Occipital lobe (tissue), 2 donors: ENCODE data around the gene LRTM1. TPM values are rescaled to one million over a fixed set of nuclear protein-coding genes. Genes with fewer than 3 reads are reported as not detected.

Source experiments
- DNase-seq: peaks from one replicate; lab custom pipeline; 2025; lab: John Stamatoyannopoulos, UW
- total RNA-seq: library from RNA; depleted of rRNA; stranded (reverse); fragments of >200 nt; gene quantifications from one replicate; pipeline ENCODE4 v1.2.3, GENCODE V29; 2014

Gene LRTM1
- total RNA-seq, 1 donor from 2014 or later, result not detected

DNA sequence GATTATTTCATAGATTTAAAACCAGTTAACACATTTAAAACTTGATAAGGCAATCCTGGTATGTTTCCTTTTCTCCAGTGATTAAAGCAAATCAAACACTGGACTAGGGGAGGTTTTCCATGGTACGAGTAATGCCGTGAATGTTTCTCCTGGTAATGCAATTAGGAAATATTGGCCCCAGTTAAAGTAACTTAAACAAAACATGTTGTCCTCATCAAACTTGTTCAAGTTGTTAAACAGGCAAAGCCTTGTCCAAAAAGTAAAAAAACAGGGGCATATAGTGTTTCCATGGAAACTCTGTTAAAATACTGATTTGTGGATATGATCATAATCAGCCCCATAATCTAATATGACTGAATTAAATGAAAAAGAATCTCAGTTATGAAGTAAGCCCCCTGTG lies 13.1 kb upstream of the LRTM1 start:
- DNase-seq, result no peak

DNA sequence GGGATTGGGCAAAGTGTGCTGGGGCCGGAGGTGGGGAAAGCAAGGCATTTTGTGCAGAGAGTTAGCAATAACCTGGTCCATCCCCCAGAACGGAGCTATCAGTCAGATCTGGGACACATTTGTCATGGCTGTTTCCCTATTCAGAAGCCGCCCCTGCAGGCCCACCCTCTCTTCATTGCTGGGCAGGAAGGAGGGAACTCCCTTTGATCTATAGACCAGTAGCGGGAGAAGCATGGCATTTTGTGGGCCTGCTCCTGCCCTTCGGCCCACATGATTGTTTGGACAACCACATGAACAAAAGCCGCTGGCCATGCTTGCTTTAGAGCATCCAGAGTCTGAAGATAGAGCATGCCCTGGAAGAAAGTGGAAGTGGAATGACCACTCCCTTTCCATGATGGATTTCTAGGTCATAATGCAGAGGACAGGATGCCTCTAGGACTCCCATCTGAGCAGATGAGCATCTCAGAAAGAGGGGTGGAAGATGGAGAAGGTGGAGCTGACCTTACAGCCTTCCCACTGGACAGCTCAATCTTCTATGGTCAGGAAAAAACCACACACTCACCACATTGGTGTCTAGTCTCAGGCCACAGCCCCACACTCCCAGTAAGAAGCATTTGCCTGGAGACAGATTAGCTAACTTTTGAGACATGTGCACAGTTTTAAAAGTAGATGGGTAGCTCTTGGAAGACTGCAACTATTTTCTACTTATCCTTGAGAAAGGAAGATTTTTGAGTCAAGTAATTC lies 11.9 kb upstream of the LRTM1 start:
- no peak for DNase-seq

DNA sequence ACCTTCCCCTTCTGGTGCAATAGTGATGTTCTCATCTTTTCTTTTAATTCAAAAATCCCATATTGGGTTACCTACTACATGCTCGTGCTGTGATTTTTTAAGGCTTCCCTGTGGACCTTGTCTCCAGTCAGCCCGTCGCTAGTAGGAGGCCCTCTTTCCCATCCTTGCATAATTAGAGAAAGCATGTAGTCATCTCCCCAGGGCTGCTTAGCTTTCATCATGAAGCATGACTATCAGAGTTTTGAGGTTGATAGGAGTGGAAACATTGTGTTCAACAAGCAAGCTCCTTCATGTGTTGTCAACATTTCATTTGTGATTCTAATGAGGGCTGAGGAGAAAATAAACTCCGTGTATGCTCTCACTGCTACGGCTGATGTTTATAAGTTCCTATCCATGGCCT lies 8.7 kb upstream of the LRTM1 start:
- no peak for DNase-seq

DNA sequence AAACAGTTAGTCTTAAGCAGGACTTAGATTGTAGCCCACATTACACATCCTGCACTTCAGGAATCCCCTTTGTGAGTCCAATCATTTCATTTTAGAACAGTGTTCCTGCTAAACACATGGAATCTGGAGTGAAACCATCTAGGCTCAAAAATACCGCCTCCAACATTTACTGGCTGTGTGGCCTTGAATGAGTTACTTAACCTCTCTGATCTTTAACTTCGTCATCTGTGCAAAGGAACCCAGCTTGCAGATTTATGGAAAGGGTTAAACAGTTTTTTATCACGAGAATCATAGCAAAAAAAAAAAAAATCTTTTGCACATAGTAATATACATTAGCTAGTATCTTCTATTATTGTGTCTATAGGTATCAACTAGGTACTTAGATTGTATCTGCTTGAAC lies 8.0 kb upstream of the LRTM1 start:
- no peak for DNase-seq

DNA sequence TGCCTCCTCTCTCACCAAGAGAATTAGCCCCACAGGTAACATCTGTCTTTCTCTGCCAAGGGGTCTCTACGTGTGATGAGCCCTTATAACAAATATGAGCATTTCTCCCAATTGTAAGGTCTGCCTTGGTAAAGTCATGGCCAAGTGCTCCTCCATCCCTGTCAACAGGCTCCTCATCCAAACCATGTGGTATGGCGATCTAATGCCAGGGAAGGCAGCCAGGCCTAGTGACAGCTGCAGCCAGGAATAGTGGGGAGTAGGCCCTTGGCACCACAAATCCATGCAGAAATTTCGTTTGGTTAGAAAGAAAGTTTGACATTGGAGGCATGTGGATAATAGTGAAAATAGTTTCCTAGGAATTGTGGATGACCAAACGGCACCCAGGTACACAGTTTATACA lies 4.7 kb upstream of the LRTM1 start:
- DNase-seq, result peak; percentile 11

DNA sequence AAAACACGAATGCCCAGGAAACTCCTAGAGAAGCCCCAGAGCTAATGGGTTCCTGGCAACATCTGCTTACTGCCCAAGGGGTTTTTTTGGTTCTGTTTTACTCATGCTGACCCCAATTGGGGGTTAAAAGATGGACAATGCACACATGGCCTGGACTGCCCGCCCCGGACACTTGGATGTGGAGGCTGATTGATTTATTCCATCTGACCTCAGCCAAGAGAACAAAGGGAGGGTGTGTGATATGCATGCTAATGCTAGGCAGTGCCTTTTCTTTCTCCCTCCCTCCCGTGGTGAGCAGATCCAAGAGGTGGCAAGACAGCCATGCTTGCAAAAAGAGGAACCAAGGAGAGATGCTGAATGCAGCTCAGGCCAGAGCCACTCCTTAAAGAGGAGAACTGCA lies 3.3 kb upstream of the LRTM1 start:
- peak; percentile 13 for DNase-seq

DNA sequence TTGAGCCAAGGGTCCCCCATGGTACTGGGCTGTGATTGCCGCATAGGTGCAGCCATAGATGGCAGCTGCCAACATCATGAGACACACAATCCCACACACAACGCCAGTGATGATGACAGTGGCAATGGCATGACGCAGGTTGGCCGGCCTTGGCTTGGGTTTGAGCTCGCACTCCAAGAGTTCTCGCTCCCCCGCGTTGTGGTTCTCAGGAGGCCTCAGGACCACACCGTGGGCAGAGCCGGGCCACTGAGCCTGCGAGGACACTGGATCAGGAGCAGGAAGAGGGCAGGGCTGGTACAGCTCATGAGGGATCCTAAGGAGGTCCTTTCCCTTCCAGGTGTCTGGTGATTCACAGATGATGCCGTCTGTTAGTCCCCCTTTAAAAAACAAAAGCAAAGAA lies 9.3 kb downstream of the LRTM1 start:
- DNase-seq, result no peak

DNA sequence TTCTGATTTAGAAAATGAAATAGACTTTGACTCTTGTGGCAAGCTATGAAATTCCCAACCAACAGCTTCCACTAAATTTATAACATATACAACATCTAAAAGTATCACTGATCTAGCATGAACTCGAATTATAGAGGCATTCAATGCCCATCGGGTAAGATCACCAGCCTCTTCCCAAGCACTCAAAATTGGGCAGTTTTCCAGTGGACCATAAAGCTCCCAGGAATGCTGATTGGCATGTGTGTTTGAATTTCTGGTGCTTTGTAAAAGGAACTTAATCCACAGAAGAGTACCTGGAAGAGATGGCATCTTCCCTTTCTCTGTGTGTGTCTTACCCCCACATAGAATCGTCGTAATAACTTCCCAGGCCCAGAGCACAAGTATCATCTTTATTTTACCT lies 10.0 kb downstream of the LRTM1 start:
- DNase-seq, result no peak

DNA sequence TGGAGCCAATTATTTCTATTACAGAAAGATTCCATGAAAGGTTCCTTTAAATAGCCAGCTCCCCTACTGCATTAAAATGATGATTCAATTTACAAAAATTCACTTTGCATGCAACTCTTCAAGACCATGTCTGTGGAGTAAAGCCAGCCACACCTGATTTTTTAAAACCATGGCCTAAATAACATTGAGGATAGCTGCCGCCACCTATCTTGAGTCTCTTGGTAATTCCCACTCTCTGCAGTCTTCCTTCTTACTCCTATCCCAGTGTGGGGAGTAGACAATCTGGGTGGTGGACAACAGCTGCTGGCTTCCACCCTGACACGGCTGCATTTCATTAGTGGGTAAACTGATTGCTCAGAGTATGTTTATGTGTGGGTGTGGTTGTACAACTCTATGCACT lies 10.7 kb downstream of the LRTM1 start:
- DNase-seq, result no peak

DNA sequence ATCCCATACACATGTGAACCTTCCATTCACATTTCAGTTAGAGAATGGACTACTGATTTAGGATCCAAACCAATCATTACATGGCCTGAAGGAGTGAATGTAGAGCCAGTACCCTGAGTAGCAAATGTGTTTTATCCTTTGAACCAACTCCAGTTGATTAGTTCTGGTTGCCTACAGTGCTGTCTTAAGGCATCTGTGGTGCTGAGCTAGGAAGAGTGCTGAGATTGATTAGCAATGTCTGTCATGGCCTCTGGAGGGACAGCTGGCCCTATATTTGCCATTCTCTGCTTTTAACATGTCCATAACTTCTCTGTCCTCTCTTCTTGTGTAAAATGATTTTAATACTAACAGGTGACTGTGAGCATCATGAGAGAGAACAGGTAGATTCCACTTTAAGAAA lies 11.1 kb downstream of the LRTM1 start:
- DNase-seq, result no peak

DNA sequence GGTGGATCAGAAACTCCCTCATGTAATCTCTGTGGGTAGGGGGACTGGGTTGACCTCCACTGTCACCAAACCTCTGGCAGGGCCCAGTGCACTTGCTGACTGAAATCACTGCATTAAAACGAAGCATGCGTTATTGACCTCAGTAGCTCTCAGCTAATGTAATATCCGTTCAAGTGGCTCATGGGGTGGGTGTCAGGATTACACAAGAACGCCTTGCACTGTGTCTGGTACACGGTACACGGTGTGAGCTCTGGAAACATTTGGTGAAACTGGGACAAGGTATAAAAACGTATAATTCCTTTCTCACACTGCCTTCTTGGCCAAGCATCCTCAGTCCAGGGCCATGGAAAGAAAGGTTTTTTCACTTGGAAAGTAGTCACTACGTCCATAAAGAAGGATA lies 11.9 kb downstream of the LRTM1 start:
- no peak for DNase-seq

DNA sequence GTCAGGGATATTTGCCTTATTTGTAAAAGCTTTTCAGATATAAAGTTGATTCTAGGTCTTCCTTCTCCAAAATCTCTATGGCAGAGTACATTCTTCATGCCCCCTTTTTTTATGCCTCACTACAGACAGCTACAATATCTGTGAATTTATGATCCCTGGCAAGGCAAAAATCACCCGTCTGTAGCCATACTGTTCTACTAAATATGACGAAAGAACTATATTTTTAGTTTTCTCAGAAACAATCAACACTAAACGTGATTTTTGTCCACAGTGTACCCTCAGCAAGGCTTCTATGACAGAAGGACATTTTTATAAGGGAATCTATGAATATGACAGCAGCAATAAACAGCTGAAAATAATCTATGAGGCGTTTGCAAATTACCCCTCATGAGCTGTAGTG lies 12.7 kb downstream of the LRTM1 start:
- no peak for DNase-seq

DNA sequence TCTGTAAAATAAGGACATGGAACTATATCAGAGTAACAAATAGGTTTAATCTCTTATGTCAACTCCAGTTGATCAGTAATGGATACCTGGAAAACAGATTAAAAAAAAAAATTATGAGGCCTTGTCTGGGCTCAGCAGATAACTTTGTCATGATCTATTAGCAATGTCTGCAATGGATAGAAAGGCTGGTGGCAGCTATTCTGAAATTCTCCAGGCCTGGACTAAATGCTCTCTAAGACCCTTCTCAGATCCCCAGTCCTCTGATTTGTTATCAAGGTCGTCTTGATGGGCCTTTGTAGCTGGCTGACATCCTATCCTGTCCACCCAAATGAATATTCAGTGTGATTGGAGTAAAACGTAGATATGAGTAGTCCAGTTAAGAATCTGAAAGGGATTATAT lies 13.7 kb downstream of the LRTM1 start:
- DNase-seq, result no peak

DNA sequence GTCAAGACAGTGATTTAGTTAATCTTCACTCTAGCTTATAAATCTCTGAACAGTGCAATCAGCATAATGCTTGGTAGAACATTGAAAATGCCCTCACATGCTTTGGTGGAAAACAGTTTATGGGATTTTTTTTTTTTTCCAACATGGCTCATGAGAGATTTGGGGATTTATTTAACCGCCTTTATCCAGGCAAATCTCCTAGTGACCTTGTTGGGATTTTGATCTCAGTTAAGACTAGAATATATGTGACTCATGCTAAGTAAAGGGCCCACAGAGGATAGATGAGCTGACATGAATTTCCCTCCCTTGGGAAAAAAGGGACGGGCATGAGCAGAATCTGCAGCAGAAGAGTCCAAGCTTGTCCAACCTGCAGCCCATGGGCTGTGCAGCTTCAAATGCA lies 18.7 kb downstream of the LRTM1 start:
- DNase-seq, result no peak

DNA sequence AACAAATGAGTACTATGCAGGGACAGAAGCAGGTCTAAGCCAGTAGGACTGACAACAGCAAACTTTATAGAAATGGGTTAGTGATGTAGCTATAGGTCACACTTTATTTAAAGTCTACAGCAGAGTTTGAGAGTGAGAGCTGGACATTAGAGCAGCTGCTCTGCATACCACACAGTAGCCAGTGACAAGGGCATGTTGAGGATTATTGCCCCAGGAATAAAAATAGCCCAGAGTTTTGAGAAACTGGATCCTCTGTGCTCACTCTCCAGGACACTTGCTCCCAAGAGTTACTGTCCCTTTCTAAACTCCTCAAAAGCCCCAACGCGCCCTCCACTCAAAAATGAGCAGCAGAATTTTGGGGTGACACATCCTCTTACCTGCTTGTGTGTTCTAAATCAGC lies 21.1 kb downstream of the LRTM1 start:
- no peak for DNase-seq

DNA sequence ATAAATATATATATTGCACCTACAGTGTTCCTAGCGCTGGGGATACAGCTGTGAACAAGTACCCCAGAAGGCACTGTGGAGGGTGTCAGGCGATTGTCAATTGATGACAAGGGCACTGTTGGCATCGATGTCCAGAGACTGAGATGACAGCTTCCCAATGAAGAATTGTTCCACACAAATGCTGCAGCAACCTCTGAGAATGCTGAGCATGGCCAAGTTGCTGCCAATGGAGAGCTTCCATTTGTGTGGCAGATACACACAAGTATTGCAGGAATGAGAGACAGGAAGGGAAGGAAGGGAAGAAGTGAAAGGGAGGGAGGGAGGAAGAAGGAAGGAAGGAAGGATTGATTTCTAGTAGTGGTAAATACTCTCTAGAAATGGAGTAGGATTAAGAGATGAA lies 21.9 kb downstream of the LRTM1 start:
- no peak for DNase-seq

DNA sequence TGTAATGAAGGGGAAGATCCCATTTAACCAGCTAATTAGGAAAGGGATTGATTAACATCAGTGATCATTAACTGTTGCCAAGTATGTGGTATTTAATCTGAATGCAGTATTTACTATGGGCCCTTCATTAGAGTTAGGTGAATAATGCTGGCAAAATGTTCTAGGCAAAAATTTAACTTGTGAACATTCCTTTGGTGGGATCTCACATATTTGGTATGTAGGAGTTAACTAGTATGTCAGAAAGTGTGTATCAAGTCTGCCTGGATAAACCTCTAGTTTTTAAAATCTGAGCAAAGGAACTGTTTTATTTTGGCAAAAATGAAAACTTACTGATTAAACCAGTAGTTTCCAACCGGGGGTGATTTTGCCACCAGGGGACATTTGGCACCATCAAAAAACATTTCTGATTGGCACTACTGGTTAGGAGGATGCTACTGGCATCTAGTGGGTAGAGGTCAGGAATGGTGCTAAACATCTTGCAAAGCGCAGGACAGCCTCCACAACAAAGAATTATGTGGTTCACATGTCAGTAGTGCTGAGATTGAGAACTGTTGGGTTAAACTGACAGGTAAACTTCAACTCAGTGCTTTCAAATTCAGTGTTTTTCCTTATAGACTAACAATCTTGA lies 22.5 kb downstream of the LRTM1 start:
- DNase-seq, result no peak

DNA sequence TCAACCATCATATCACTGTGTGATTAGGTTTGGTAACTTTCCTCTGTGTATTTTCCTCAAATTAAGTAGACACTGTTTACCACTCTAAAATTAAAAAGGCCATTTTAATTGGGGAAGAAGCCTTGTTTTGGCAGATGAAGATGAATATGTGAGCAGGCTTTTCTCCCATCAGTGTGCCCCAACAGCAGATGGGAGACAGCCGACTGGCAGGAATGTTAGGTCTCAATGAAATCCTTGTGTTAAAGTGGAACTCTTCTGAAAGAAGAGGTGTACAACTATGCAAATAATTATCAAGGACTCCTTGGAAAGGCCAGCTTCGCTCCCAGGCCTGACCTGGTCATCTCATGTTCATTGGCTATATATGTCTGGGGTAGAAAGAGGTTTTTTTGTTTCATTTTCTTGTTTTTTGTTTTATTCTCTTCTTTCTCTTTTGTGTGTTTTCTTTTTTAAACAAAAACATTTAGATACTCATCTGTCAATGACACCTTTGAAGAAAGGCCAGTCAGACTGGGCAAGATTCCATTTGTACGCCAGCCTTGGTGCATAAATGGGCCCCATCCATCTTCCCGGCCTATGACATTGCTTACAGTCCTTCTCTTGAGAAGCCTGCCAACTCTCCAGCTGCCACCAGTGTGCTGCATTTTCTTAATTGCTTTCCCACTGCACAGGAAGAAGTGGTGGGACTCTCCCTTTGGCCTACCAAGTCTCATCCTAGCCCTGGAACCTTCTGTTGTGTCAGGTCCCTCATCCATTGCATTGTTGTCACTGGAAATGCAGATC lies 25.8 kb downstream of the LRTM1 start:
- DNase-seq, result no peak

DNA sequence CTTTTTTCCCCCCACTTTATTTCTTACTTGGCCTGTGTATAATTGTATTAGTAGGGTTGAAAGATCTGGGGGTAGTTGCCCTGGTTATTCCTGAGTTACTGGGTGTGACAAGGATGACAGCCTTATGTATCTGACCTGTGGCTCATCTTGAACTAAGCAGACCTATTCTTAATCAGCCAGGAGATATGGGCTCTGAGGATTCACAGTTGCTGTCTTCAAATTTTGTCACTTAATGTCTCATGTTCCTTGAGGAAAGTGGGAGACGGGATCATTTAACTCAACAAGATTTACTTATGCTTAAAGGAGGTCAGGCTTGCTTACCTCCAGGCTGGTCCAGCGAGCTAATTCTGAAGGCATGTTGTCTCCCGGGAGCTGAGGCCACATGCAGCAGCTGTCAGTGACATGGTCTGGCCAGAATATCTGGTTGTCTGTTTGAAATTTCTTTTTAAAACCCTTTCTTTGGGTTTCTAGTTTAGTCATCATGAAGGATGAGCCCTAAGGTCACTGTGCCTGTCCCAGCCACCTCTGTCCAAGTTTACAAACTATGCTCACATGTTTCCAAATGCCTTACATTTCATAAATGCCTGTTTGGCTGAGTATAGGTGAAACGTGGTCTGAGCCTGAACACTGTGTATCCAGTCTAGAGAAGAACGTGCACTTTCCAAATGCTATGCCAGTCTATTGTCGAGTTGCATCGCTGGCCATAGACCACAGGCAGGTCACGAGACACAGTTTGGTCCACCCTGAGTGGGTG lies 26.8 kb downstream of the LRTM1 start:
- no peak for DNase-seq

DNA sequence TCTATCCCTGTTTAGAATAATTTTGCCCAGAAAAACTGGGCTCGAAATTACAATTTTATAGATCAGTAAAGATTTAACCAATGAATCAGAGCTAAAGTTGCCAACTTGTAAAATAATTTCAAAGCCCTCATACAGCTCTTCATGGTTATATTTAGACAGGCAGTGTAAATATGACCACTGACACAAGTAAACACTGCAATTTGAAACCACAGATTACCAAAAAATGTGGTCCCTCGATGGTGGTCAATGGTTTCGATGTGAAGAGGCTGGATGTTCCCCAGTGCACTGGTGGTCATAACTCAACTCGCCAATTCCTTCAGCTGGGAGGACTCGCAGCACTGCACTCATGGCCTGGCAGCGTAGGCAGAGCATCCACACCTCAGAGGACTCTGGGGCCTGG lies 28.6 kb downstream of the LRTM1 start:
- DNase-seq, result no peak

DNA sequence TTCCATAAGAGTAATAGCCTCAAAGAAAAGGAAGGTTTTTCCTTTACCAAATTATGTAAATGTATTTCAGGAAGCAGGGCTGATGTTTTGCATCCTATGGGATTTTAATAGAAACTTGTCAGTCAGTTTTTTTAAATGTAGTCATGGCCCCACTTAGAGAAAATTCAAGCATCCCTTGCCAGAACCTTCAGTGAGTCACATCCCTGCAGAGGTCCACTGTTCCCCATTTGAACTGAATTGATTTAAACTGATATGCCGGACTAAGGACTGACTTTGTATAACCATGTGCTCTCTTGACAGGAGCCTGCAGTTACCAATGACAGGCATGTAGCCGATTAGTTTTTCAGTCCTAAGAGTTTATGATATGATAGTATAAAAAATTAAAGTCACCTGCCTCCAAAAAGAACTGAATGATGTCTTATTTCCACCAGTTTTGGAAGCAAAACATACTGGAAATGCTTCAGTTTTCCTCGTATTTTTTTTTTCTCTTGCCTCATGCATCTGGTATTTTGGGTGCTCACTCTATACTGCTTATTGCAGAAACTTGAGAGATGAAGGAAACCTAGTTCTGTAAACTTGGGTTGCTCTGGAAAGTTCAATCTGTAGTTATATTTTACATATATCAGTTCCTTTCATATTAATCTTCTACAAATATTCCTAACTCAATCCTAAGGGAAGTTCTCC lies 30.7 kb downstream of the LRTM1 start:
- no peak for DNase-seq
